Body of pancreas (tissue), 4 donors: ENCODE results near the gene DOCK3. TPM values are rescaled to one million over a fixed set of nuclear protein-coding genes. Genes with fewer than 3 reads are reported as not detected.
"Not testable (repeated sequence)": the region's sequence is repeated elsewhere in the genome, so short reads cannot be mapped to it uniquely, and the experiment has no call there.

ENCODE experiments used
- ATAC-seq: fragments of 150-250 bp; one replicate; pipeline ENCODE4 v1.9.1; 2016
- DNase-seq, 4 donors: peaks; one replicate each; pipeline ENCODE4 v3.0.0-alpha.2; 2019
- H3K27ac ChIP-seq, 4 donors: fragments of 200-600 bp; sonication (generic); 1 replicate in 3 of 4; 2 replicates in 1 of 4; pipeline versions ENCODE4 v1.5.1 to v1.6.1; 2016 to 2019; ENCODE audit warnings: mild to moderate bottlenecking in 1 of 4, mixed read lengths in 1 of 4, moderate library complexity in 1 of 4
- H3K27me3 ChIP-seq, 2 donors: fragments of 200-600 bp; sonication (generic); one replicate each; pipeline ENCODE4 v1.6.0; 2016; ENCODE audit warnings: mild to moderate bottlenecking in 1 of 2
- H3K36me3 ChIP-seq, 2 donors: fragments of 200-600 bp; sonication (generic); replicated peaks in 1 of 2; 2 replicates each; pipeline ENCODE4 v1.5.1; 2016; ENCODE audit warnings: low read depth in 2 of 2; ENCODE audit not compliant: insufficient read depth in 1 of 2
- H3K4me1 ChIP-seq: fragments of 200-600 bp; sonication (generic); one replicate; pipeline ENCODE4 v1.6.0; 2016
- H3K4me3 ChIP-seq, 2 donors: fragments of 200-600 bp; sonication (generic); 1 replicate in 1 of 2; 2 replicates in 1 of 2; pipeline ENCODE4 v1.5.1; 2016 to 2019
- H3K9me3 ChIP-seq, 3 donors: fragments of 200-600 bp; sonication (generic); 1 replicate in 2 of 3; 2 replicates in 1 of 3; pipeline ENCODE4 v1.5.1; 2016
- CTCF ChIP-seq, 7 experiments: fragments of 450-650 bp in 4 of 7; fragments of 200-600 bp in 3 of 7; sonication (generic) in 3 of 7; IDR thresholded peaks; one replicate each; pipeline ENCODE4 v1.5.1; 2016 to 2019; ENCODE audit warnings: antibody characterized with exemption in 7 of 7
- POLR2A ChIP-seq, 3 donors: fragments of 450-650 bp; IDR thresholded peaks; one replicate each; pipeline ENCODE4 v1.6.1; 2016; ENCODE audit warnings: antibody characterized with exemption in 3 of 3, mild to moderate bottlenecking in 2 of 3
- WGBS, 2 donors: methylation state at CpG; one replicate each; pipeline ENCODE4 v1.1.5; 2017; 5-methylcytosine and 5-hydroxymethylcytosine counted together
- intact Hi-C: fragments of 100-400 bp; cut with DNase I; formaldehyde crosslinking; loops from one replicate; pipeline ENCODE4 v1.15.1; 2023
- total RNA-seq, 2 donors: library from RNA; depleted of rRNA; stranded (reverse); fragments of >200 nt; gene quantifications; one replicate each; pipeline ENCODE4 v1.1.0, GENCODE V29; 2016

Gene DOCK3
- total RNA-seq, 2 donors from 2014 or later, result 0.52 TPM; not detected in 1

DNA sequence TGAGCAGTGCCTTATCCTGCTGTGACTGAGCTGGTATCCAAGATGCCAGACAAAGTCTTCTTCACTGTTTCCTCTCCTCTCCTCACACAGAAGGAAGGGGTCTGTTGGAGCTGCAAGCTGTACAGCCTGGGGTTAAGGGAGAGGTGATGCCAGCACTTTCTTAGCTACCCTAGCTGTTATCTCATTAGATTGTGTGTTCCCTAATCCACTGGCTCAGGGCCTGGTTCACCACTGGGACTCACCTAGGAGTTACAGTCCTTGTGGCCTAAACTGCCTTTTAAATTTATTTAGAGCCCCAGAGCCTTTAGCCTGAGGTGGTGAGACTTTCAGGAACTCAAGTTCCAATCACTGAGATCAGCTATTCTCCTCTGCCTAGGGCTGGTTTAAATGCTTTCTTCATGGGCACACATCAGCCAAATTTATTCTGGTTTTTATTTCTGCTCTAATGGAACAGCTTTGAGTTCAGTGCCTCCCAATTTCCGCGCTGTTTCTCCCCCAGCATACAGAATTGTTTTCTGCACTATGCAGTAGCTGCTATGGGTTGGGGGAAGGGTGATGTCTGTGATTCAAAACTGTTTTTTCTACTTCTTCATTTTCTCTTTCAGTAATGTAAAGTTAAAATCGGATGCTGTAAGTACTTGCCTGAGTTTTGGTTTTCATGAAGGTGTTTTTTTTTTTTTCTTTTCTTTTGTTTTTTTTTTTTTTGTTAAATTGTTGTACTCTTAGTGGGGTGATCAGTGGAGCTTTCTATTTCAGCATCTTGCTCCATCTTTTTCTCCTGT is 198.8 kb downstream of the DOCK3 start:
- DNase-seq, result no peak
- H3K36me3 ChIP-seq, result no peaks in the 10 kb centered on the region
- no peak for ATAC-seq
- intact Hi-C loops, result no loop called here
- no peaks in the 10 kb centered on the region for H3K4me1 ChIP-seq
- H3K27ac ChIP-seq, result no peak overlapping the region
- no peak overlapping the region for H3K4me3 ChIP-seq
- TF ChIP-seq POLR2A (IDR thresholded peaks at IDR 0.05) (no peak), CTCF (IDR thresholded peaks at IDR 0.05) (no peak)
- WGBS, 2 donors, result 75 to 88% methylated on average over 3 of the region's 3 CpGs
- H3K9me3 ChIP-seq, result no peaks in the 10 kb centered on the region
- H3K27me3 ChIP-seq, result no peaks in the 10 kb centered on the region

GRCh38 chr3:50874876-50875275 is 200.1 kb downstream of the DOCK3 start:
- ATAC-seq, H3K4me3 ChIP-seq, H3K36me3 ChIP-seq, DNase-seq, intact Hi-C loops, H3K27me3 ChIP-seq, H3K4me1 ChIP-seq, H3K27ac ChIP-seq, H3K9me3 ChIP-seq: not testable (repeated sequence)
- WGBS, 2 donors, result 39 to 47% methylated on average over 7 of the region's 7 CpGs

DNA sequence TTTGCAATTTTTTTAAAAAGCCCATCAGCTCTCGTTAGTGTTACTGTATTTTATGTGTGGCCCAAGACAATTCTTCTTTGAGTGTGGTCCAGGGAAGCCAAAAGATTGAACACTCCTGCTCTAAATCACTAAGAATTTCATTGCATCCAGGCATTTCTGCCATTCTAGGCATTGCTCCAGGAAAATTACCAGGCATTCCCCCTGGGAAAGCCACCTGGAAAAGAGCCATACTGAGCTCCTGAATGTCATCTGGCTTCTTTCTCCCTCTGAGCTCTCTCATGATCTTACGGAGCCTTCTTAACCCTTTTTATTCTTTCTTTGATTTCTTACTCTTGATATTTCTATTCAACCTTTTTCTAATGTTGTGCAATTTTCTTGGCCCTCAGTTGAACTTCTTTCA is 202.2 kb downstream of the DOCK3 start:
- intact Hi-C loops, result no loop called here
- no peak for TF ChIP-seq CTCF (IDR thresholded peaks at IDR 0.05)
- no peak for TF ChIP-seq POLR2A (IDR thresholded peaks at IDR 0.05)
- Histone ChIP-seq H3K4me1 (no peaks in the 10 kb centered on the region), H3K4me3 (no peak overlapping the region), H3K9me3 (no peaks in the 10 kb centered on the region), H3K36me3 (no peaks in the 10 kb centered on the region), H3K27ac (no peak overlapping the region), H3K27me3 (no peaks in the 10 kb centered on the region)
- ATAC-seq (no peak), DNase-seq (no peak)
- 46 to 48% methylated on average over 2 of the region's 2 CpGs for WGBS, 2 donors

GRCh38 chr3:50882733-50883132 is 208.0 kb downstream of the DOCK3 start:
- H3K4me3 ChIP-seq, intact Hi-C loops, H3K4me1 ChIP-seq, ATAC-seq, H3K9me3 ChIP-seq, H3K27me3 ChIP-seq, DNase-seq, H3K36me3 ChIP-seq, H3K27ac ChIP-seq: not testable (repeated sequence)
- 73 to 88% methylated on average over 1 of the region's 1 CpG for WGBS, 2 donors

DNA sequence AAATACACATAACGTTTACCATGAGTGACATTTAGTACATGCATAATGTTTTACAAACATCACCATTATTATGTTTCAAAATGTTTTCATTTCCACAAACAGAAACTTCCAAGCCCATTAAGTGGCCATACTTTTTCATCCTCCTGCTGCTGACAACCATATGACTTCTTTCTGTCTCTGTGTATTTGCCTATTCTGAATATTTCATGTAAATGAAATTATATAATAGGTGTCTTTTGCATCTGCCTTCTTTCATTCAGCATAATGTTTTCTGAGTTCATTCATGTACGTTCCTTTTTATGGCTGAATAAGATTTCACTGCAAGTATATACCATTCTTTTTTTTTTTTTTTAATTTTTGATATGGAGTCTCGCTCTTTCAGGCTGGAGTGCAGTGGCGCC is 209.0 kb downstream of the DOCK3 start:
- 76 to 83% methylated on average over 4 of the region's 4 CpGs for WGBS, 2 donors

More for the DNA sequence above, 209.0 kb downstream of the DOCK3 start:
- no peak overlapping the region for H3K4me3 ChIP-seq
- no peak overlapping the region for H3K27ac ChIP-seq
- H3K4me1 ChIP-seq, result no peaks in the 10 kb centered on the region
- TF ChIP-seq CTCF (IDR thresholded peaks at IDR 0.05), result no peak
- no peak for TF ChIP-seq POLR2A (IDR thresholded peaks at IDR 0.05)
- H3K36me3 ChIP-seq, result no peaks in the 10 kb centered on the region
- DNase-seq (no peak), ATAC-seq (no peak)
- no peaks in the 10 kb centered on the region for H3K27me3 ChIP-seq
- intact Hi-C loops, result no loop called here
- no peaks in the 10 kb centered on the region for H3K9me3 ChIP-seq
